GM19397 (cell line): Measurements from ENCODE around the gene TRPC4AP.

Source experiments
- ATAC-seq: cut with Tn5 transposase; IDR thresholded peaks from one replicate; pipeline ENCODE4 v1.9.1; 2021; ENCODE audit warnings: mild to moderate bottlenecking, moderate library complexity; ENCODE audit not compliant: unreplicated experiment

TRPC4AP gene

DNA sequence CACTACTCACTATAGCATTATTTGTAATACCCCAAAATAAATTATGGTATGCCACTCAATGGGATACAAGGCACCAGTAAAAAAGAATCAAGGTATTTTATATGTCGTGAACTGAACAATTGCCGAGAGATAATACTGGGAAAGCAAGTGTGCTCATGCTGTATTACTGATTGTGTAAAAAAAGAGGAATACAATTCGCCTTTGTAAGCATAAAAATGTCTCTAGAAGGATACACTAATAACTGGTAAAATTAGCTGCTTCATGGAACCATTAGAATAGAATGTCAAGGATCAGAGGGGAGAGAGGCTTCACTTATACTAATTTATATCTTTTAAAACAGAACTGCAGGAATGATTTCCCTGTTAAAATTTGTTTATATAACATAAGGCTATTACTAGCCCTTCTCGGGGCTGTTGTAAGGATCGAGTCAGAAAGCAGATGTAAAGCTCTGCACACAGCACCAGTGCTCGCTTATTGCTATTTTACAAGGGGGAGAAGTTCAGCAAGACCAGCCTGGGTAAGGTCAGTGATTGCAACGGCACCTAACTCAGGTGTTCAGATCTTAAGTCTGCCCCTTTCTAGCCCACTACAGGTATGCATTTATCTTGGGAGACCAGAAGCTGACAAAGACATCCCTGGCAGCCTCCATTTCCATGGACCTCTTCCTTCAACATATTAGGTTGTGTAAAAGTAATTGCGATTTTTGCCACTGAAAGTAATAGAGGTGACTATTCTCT, 75.3 kb downstream of the TRPC4AP start:
- no peak for ATAC-seq

DNA sequence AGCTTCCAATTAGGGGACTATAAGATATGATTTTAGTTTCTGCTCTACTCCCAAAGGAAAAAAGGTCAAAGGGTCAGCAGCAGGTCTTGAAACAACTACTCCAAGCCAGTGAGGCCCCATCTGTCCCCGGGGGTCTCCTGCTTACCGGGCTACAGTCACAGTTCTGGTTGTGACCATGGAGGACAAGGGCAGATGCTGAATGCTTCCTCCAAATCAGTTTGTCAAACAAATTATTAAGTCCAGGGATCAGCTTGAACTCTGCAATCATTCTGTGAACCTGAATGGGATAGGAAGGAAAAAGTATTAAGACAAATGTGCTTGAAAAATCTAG, 76.8 kb downstream of the TRPC4AP start:
- no peak for ATAC-seq

DNA sequence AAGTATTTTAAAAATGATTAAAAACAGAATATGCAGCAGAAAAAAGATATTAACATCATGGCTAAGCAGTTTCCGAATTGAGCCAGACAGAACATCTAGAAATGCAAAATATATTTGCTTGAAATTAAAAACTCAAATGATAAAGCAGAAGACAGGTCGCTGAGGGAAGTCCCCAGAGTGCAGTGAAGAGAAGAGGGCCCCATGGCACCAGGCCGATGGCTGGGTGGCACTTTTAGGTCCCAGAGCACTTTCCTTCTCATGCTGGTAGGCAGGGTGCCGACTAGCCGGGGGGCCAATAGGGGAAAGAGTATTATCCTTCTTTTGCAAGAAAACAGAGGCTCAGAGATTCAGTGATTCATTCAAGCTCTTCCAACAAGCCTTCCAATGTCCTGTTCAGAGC, 78.1 kb downstream of the TRPC4AP start:
- ATAC-seq = no peak

DNA sequence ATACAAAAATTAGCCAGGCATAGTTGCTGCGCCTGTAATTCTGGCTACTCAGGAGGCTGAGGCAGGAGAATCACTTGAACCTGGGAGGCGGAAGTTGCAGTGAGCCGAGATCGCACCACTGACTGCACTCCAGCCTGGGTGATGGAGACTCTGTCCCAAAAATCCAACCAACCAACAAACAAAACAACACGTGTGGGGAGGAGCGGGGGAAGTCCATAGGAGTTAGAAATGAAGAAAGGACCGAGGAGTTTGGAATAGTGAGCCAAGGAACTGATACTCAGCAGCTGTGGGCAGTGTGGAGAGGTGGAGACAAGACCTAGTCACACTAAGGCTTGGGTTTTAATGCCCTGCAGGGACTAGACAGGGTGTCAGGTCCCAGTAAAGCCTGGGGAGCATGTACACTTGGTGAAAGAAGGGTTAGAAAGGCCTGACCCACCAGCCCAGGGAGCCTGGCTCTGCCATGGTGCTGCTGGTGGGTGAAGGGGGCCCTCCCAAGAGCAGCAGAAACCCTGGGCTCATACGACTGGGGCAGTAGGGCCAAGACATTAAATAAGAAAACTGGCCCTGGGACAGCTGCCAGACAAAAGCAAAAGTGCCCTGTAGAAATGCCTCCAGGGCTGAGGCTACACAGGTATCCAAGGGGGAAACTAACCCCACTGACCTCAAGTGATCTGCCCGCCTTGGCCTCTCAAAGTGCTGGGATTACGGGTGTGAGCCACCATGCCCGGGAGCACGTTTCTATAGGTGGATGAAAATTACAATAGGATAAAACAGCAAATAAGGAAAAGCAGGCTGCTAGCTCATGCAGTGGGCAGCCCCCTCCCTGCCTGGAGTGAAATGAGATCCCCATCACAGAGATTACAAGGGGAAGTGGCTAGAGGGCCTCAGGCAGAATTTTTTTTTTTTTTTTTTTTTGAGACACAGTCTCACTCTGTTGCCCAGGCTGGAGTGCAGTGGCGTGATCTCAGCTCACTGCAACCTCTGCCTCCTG, 78.9 kb downstream of the TRPC4AP start:
- no peak for ATAC-seq

DNA sequence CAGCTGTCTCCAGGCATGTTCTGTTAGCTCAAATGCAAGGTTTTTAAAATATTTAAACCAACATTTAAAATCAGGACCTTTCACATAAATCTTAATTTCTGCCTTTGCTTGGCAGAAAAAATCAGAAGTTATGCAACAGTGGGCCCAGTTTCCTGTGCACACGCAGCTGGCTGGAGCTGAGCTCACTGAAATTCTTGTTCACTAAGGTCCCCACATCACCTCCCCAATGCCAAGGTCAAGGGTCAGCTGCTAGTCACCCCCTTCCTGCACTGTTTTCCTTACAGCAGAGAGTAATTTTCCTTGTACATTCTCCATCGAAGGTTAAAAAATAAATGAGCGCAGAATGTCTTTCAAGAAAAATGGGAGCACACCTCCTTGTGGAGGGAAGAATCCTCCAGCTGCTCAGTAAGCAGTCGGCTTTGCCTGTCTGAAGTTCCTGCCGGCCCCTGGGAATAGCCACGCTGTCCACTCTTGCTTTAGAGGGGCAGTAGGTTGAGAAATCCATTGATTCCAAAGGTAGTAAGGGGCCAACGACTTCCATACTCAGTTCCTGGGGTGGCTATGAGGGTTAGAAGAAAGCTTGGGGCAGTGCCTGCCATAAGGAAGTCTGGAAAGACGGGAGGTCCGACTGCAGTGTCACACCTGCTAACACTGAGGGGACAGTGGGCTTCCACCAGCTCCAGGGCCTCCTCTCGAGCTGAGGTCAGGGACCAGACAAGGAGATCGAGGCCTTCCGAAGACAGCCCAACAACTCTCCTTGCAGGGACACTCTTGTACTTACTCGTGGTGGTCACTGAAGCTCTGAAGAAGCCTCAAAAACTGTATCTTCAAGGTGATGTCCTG, 80.2 kb downstream of the TRPC4AP start:
- no peak for ATAC-seq

DNA sequence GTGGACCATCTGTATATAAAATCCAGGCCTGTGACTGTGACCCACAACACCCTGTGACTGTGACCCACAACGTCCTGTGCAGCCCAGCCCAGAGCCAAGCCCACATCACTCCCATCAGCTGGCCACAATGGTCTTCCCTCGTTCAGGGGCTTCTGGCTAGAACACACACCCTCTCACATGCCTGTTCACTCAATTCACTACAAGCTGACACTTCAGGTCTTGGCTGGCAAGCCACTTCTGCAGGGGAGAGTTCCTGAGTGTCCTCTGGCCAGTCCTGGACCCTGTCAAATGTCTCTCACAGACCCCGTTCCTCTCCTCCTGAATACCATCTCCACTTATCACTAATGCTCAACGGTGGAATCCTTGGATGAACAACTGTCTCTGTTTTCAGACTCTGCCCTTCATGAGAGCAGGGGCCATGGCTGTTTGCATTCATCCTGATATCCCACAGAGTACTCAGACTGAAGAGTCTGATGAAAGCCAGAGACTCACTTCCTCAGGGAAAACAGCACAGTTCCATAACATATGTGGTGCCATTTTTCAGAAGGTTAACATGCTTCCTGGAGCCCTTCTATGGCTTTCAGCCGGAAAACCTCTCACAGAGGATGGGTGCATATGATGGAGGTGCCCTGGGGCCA, 80.9 kb downstream of the TRPC4AP start:
- ATAC-seq = no peak

DNA sequence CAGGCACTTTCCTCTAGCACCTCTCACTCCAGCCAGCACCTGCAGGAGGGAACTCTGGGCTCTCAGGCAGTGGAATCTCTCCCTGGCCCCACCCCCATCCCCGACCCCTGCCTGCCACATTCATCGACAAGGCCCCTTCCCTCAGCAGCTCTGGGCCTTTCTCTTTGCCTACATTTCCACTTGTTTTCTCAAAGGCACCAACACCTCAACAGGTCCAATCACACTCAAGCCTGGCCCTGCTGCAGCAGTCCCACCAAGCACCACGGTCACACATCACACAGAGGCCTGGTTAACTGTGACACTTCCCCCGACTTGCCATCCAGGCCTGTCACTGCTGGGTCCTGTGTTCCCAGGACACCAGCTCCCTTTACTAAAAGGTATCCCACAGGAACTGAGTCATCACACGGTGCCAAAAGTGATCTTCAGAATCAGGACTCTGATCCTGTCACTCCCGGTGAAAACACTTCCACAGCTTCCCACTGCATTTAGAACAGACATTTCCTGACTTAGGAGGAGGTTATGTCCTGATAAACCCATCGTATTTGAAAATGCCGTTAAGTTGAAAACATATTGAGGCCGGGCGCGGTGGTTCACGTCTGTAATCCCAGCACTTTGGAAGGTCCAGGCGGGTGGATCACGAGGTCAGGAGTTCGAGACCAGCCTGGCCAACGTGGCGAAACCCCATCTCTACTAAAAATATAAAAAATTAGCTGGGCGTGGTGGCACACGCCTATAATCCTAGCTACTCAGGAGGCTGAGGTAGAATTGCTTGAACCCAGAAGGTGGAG, 82.0 kb downstream of the TRPC4AP start:
- no peak for ATAC-seq

DNA sequence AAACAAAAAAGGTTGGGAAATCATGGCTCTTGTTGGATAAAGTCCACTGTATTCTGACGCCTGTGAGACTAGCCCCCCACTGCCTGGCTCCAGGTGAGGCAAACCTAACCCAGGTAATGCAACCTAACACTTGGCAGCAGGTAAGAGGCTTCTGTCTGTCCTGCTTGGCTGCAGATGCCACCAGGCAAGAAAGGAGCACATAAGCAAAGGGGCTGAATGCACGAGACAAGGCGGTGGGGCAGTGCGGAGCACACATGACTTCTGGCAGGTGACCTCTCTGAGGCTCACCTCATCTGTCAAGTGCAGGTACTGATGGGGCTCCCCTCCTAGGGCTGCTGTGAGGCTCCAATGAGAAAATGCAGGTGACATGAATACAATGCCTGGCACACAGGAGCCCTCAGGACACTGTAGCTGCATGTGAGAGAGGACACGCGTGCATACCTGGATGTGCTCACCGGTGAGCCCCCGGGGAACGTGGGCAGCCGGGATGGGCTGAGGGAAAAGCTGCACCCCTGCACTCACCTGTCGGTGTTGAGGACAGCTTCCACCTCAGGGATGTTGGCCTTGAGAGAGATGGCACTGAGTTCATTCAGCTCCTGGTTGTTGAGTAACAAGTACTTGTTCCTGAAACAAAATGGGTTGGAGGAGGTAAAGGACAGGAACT, 82.8 kb downstream of the TRPC4AP start:
- no peak for ATAC-seq

DNA sequence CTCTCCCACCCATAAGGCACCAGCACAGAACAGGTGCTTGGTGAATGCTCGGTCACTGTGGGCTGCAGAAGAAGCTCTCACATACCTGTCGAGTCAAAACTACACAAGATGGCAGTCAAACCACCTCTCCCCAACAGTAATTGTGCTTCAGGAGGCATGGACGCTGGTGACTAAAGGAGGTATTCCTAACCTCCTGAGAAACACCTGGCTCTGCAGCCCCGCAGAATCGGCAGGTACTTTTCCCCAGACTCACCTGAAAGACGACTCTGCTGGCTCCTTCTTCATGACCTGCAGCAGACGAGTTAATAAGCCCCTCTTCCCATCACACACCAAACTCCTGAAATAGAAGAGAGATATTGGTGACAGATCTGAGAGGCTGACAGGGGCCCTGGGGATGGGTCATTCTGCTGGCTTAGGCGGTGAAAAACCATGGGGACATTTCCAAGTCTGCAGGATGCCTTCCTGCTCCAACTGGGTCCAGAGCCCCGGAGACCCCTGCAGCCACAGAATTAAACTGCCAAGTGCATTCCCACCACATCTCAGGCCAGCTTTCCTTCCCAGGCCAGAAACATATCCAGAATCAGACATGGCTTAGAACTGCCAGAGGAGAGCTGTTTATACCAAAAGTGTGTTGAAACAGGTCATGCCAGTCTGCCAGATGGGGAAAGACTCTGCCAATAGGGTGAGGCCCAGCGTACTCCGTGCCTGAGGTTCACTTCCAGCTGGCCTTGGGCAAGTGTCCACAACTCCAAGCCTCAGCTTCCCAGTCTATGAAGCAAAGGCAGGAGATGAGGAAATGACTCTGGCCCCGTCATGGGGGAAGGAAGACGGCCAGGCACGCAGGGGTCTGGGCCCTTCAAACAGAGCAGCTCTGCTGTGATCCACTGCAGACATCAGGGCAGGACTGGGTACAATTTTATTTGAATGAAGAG, 83.9 kb downstream of the TRPC4AP start:
- no peak for ATAC-seq

DNA sequence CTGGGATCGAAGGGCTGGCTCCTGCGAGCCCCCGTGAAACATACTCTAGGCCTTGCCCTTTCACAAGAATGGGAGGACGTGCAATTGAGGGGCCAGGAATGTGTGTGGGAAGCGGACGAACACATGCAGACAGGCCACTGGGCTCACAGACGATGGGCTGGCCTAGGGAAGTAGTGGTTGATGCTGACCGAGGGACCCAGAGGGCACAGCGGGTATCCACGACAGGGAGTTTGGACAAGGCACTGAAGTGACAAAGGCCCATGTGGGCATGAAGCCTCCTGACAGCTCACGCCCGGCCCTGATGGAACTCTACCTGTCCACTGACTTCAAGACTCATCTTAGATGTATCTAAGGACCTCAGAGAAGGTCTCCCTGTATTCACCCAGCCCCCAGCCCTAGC, 84.7 kb downstream of the TRPC4AP start:
- ATAC-seq = no peak

DNA sequence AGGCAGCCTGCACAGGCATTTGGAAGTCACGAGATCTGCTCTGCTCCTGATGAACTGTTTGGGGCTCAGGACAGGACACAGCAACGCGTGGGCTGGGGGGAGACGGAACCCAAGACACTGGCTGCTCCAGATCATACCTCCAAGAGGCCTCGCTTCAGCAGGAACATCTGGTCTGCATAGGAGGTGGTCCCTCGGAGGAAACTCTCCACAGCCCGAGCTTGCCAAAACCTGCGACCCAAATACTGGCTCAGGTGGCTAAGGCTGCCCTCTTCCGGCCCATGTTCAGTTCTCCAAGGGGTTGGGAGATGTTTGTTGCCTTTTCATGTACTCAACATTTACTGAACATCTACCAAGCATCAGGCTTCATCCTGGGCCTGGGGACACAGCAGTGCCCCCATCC, 85.2 kb downstream of the TRPC4AP start:
- ATAC-seq = no peak

DNA sequence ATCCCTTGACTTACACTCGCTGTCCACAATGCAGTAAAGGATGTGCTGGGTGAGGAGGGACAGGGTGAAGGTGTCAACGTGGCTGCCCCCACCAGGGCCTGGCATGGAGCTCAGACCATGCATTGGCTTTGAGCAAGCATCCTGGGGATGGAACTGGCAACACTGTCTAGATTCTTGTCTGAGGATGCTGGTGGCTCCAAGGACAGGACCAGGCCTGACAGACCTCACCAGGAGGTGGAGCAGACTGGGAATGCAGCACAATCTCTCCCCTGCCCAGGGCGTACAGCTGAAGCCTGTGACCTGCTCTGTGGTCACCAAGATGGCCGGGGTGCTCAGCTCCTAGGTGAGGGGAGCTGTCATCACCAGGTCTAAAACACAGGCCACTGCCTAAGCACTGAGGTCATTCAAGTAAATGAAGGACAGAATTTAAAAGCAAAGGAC, 86.1 kb downstream of the TRPC4AP start:
- no peak for ATAC-seq

DNA sequence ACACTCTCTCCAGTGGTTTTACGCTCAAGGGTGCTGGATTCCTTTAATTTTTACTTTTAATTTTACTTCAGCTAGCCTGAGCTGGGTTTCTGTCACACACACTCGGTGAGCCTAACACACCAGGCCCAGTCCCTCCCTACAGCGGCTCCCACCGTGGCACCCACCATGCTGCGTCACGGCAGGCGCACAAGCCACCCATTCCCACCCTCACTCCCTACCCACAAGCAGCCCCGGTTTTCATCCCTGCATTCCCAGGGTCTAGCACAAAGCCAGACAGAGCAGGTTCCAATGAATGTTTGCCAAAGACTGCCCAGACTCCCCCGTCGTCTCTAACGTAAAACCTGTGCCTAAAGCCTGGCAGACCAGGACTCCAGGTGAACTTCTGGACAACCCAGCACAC, 86.6 kb downstream of the TRPC4AP start:
- no peak for ATAC-seq

DNA sequence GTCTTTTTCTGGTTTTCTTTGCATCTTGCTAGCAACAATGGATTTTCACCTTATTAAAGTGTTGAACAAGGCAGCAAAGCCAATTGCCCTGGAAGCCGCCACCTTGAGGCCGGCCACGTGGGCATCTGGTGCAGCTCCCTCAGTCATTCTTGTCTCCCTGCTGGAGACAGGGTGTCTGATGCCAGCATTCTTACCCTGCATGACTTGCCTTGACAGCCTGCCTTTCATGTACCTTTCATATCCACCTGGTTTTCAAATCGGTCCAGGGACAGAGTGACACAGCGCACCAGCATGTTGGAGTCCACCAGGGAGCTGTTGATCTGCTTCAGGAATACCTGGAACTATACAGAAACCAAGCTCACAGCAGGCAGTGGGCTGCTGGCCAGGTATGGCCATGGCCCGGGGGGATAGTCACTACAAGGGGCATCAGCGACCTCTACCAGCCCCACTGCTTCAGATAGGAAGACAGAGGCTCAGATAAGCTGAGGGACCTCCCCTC, 87.1 kb downstream of the TRPC4AP start:
- no peak for ATAC-seq

DNA sequence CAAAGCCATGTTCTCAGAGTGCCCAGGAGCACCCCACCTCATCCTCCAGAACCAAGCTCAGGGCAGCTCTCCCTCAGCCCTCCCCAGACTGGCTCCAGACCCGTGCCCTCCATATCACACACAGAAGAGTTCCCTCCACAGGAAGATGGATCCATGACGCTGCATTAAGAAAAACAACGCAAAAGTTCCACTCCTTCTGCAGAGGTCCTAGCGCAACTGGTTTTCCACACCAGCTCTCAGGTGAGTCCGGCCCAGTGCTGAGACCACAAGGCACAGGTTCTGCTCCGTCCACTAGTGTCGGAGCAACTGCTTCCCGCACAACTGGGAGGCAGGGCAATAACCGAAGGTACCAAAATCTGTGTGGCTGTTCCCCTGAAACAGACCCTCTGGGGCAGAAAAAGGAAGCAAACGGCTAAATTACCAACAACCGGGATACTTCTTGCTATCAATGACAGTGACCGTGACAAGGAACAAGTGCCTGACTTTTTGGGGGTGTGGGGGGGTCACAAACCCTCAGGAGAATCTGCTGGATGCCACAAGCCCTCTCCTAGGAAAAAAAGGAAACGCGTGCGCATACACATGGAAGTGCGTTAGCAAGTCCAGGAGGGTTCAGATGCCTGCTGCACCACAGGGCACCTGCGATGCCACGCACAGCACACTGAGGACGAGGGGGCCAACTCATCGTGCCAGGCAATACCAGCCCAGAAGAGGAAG, 87.7 kb downstream of the TRPC4AP start:
- no peak for ATAC-seq

DNA sequence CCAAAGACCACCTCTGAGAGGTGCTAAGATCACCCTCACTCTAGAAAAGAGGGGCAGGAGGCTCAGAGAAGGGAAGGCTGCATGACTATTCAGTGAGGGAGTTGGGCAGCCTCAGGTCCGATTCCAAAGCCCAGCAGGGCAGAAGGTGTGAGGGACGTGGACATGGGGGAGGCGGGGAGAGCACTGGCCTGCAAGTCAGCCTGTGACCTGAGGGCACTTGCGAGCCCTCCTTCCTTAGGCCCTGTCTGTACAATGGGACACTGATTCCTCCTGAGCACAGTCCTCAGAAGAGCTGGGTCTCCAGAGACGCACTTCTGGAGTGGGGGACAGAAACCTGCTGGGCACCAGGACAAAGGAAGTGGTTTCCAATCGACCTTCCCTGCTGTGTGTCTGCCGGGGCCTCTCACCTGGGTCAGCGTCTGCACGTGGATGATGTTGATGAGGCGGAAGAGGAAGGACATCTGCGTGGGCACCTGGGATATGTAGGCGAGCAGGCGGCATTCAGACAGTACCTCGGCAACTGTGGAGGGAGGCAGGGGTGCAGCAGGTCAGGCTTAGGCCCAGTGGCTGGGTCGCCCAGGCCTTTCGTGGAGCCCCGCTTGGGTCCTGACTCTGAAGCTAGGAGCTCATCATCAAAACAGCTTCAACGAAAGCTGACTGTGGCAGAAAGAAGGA, 88.4 kb downstream of the TRPC4AP start:
- ATAC-seq = no peak
